ENCODE measurements around the gene COL8A1. TPM values are rescaled to one million over a fixed set of nuclear protein-coding genes. Genes with fewer than 3 reads are reported as not detected.

COL8A1 gene
- total RNA-seq, 1 experiment from 2014 or later, result 0.87 TPM

GRCh38 chr3:99702953-99703943 is 64.9 kb downstream of the COL8A1 start (continued):
- TF ChIP-seq PRDM15 (CRISPR knock-in tag; IDR thresholded peaks at IDR 0.05) (no peak), KAT7 (CRISPR knock-in tag; IDR thresholded peaks at IDR 0.05; ENCODE audit: borderline replicate concordance) (no peak)

- Mint-ChIP-seq H3K4me3 (no peak overlapping the region), H3K4me1 (0 out of 2 replicates have a peak, but pooled peaks cover 4% of the 10 kb centered on the region), H3K27ac (no peak overlapping the region), H3K9me3 (no peaks in the 10 kb centered on the region), H3K36me3 (no peaks in the 10 kb centered on the region), H3K27me3 (ENCODE audit: low read depth) (no peaks in the 10 kb centered on the region)
- peak; percentile 65; the same call in 1 of the 2 replicates for ATAC-seq
- no peak for DNase-seq (ENCODE audit: low spot score)
- ChIA-PET POLR2A (no interaction called here), CTCF (interaction anchor here (0.8 kb wide), 1 partner anchor 67 kb away, joined by 3 read pairs; no protein-coding TSS in a partner anchor)
- no peak for TF ChIP-seq HMGXB4 (CRISPR knock-in tag; IDR thresholded peaks at IDR 0.05)
- TF ChIP-seq, protein P1, sequence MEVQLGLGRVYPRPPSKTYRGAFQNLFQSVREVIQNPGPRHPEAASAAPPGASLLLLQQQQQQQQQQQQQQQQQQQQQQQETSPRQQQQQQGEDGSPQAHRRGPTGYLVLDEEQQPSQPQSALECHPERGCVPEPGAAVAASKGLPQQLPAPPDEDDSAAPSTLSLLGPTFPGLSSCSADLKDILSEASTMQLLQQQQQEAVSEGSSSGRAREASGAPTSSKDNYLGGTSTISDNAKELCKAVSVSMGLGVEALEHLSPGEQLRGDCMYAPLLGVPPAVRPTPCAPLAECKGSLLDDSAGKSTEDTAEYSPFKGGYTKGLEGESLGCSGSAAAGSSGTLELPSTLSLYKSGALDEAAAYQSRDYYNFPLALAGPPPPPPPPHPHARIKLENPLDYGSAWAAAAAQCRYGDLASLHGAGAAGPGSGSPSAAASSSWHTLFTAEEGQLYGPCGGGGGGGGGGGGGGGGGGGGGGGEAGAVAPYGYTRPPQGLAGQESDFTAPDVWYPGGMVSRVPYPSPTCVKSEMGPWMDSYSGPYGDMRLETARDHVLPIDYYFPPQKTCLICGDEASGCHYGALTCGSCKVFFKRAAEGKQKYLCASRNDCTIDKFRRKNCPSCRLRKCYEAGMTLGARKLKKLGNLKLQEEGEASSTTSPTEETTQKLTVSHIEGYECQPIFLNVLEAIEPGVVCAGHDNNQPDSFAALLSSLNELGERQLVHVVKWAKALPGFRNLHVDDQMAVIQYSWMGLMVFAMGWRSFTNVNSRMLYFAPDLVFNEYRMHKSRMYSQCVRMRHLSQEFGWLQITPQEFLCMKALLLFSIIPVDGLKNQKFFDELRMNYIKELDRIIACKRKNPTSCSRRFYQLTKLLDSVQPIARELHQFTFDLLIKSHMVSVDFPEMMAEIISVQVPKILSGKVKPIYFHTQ (CRISPR knock-in tag; IDR thresholded peaks at IDR 0.05), result no peak
- no peak for TF ChIP-seq E2F1 (CRISPR knock-in tag; IDR thresholded peaks at IDR 0.05)
- TF ChIP-seq NFYB (CRISPR knock-in tag; conservative IDR thresholded peaks at IDR 0.05; ENCODE audit: low read depth), result no peak
- TF ChIP-seq, protein P2, sequence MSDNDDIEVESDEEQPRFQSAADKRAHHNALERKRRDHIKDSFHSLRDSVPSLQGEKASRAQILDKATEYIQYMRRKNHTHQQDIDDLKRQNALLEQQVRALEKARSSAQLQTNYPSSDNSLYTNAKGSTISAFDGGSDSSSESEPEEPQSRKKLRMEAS (CRISPR knock-in tag; IDR thresholded peaks at IDR 0.05), result no peak
Observed at GRCh38 chr3:99704417-99704816, 66.0 kb downstream of the COL8A1 start.

DNA sequence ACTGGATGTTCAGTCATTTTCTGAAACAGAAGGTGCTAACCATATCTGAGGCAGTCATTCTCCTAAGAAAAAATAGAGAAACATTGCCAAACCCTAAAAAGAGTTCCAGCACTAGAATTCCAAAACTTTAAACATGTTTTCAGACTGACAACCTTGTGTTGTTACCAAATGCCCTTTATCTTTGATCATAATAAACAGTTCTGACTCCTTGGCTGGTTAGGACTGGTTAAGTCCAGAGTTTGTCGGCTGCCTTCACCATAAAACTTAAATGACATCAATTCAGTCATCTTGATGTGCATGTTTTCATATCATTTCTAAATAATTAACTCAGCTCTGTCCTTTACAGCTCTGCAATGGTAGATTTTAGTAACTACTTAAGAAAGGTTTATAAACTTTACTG is 68.0 kb downstream of the COL8A1 start:
- DNase-seq (ENCODE audit: low spot score) (no peak), ATAC-seq (no peak)
- Mint-ChIP-seq H3K4me1 (0 out of 2 replicates have a peak, but pooled peaks cover 4% of the 10 kb centered on the region), H3K27ac (no peak overlapping the region), H3K36me3 (no peaks in the 10 kb centered on the region), H3K4me3 (no peak overlapping the region), H3K9me3 (no peaks in the 10 kb centered on the region), H3K27me3 (ENCODE audit: low read depth) (no peaks in the 10 kb centered on the region)
- POLR2A ChIA-PET, result no interaction called here
- CTCF ChIA-PET, result no interaction called here
- TF ChIP-seq SOX15 (CRISPR knock-in tag; IDR thresholded peaks at IDR 0.05), result no peak
- TF ChIP-seq USF1 (CRISPR knock-in tag; IDR thresholded peaks at IDR 0.05), result no peak
- TF ChIP-seq HMGXB4 (CRISPR knock-in tag; IDR thresholded peaks at IDR 0.05), result no peak
- TF ChIP-seq E2F1 (CRISPR knock-in tag; IDR thresholded peaks at IDR 0.05), result no peak
- TF ChIP-seq NFYB (CRISPR knock-in tag; conservative IDR thresholded peaks at IDR 0.05; ENCODE audit: low read depth), result no peak
- TF ChIP-seq, protein P3, sequence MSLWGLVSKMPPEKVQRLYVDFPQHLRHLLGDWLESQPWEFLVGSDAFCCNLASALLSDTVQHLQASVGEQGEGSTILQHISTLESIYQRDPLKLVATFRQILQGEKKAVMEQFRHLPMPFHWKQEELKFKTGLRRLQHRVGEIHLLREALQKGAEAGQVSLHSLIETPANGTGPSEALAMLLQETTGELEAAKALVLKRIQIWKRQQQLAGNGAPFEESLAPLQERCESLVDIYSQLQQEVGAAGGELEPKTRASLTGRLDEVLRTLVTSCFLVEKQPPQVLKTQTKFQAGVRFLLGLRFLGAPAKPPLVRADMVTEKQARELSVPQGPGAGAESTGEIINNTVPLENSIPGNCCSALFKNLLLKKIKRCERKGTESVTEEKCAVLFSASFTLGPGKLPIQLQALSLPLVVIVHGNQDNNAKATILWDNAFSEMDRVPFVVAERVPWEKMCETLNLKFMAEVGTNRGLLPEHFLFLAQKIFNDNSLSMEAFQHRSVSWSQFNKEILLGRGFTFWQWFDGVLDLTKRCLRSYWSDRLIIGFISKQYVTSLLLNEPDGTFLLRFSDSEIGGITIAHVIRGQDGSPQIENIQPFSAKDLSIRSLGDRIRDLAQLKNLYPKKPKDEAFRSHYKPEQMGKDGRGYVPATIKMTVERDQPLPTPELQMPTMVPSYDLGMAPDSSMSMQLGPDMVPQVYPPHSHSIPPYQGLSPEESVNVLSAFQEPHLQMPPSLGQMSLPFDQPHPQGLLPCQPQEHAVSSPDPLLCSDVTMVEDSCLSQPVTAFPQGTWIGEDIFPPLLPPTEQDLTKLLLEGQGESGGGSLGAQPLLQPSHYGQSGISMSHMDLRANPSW (CRISPR knock-in tag; conservative IDR thresholded peaks at IDR 0.05; ENCODE audit: low read depth), result no peak

Data from WTC11 (cell line).